H4 (cell line): ENCODE data around the gene ARHGAP6. TPM values are rescaled to one million over a fixed set of nuclear protein-coding genes. Genes with fewer than 3 reads are reported as not detected.
"Not testable (repeated sequence)": the region's sequence is repeated elsewhere in the genome, so short reads cannot be mapped to it uniquely, and the experiment has no call there.

Source experiments
- DNase-seq: peaks from one replicate; pipeline ENCODE4 v3.0.0-alpha.2; 2015; ENCODE audit warnings: low spot score
- total RNA-seq: library from RNA; depleted of rRNA; stranded (reverse); fragments of >200 nt; shearing (Covaris generic); gene quantifications from 2 replicates; pipeline ENCODE4 v1.2.3, GENCODE V29; 2014

The ARHGAP6 gene
- total RNA-seq, 1 experiment from 2014 or later = 0.14 TPM

- DNase-seq = no peak
Observed at GRCh38 chrX:11254417-11255109, 411.2 kb downstream of the ARHGAP6 start.

- no peak for DNase-seq
Observed at GRCh38 chrX:11244636-11245035, 421.1 kb downstream of the ARHGAP6 start.

GRCh38 chrX:11242704-11243103 lies 423.0 kb downstream of the ARHGAP6 start:
- no peak for DNase-seq

- no peak for DNase-seq
Observed at GRCh38 chrX:11241720-11242119, 424.0 kb downstream of the ARHGAP6 start.

- DNase-seq = no peak
Observed at GRCh38 chrX:11239230-11239629, 426.5 kb downstream of the ARHGAP6 start.

- DNase-seq = not testable (repeated sequence)
Observed at GRCh38 chrX:11235377-11235776, 430.3 kb downstream of the ARHGAP6 start.

GRCh38 chrX:11215191-11215921 lies 450.4 kb downstream of the ARHGAP6 start:
- DNase-seq = no peak

GRCh38 chrX:11214346-11215190 lies 451.2 kb downstream of the ARHGAP6 start:
- DNase-seq = no peak

GRCh38 chrX:11212741-11213140 lies 453.0 kb downstream of the ARHGAP6 start:
- DNase-seq = no peak

GRCh38 chrX:11210415-11210801 lies 455.3 kb downstream of the ARHGAP6 start:
- DNase-seq = no peak

GRCh38 chrX:11209798-11210414 lies 455.8 kb downstream of the ARHGAP6 start:
- no peak for DNase-seq

- no peak for DNase-seq
Observed at GRCh38 chrX:11206716-11207115, 459.0 kb downstream of the ARHGAP6 start.

GRCh38 chrX:11205796-11206195 lies 459.9 kb downstream of the ARHGAP6 start:
- no peak for DNase-seq

GRCh38 chrX:11197671-11198070 lies 468.0 kb downstream of the ARHGAP6 start:
- no peak for DNase-seq

GRCh38 chrX:11196476-11196875 lies 469.2 kb downstream of the ARHGAP6 start:
- no peak for DNase-seq

GRCh38 chrX:11193035-11193469 lies 472.7 kb downstream of the ARHGAP6 start:
- DNase-seq = no peak

- DNase-seq = no peak
Observed at GRCh38 chrX:11190745-11191510, 474.8 kb downstream of the ARHGAP6 start.

GRCh38 chrX:11189097-11189496 lies 476.6 kb downstream of the ARHGAP6 start:
- no peak for DNase-seq

- no peak for DNase-seq
Observed at GRCh38 chrX:11188664-11189063, 477.1 kb downstream of the ARHGAP6 start.

- DNase-seq = no peak
Observed at GRCh38 chrX:11187001-11187400, 478.7 kb downstream of the ARHGAP6 start.

- no peak for DNase-seq
Observed at GRCh38 chrX:11185861-11186260, 479.9 kb downstream of the ARHGAP6 start.
